IMR-90 (cell line): Measurements from ENCODE around the gene EIF3K. TPM values are rescaled to one million over a fixed set of nuclear protein-coding genes. Genes with fewer than 3 reads are reported as not detected.

Experiments used
- ATAC-seq: fragments of 200-7000 bp; cut with Tn5 transposase; 2 replicates; pipeline ENCODE4 v1.9.1; 2020; ENCODE audit warnings: low read depth, mild to moderate bottlenecking, moderate library complexity
- BruUV-seq: library from RNA; stranded (reverse); fragments of 400-500 nt; replicated peaks from 2 replicates; lab custom pipeline; 2021; lab: Mats Ljungman, UMichigan
- CTCF ChIA-PET: fragments of 300-600 bp; formaldehyde crosslinking; extraction: SDS; loops from one replicate; lab custom pipeline; 2021; ENCODE audit warnings: antibody characterized with exemption; lab: Yijun Ruan, JAX
- POLR2A ChIA-PET: fragments of 300-600 bp; sonication (Branson Sonifier 250); formaldehyde crosslinking; loops from one replicate; lab custom pipeline; 2022; ENCODE audit warnings: antibody characterized with exemption; ENCODE audit not compliant: unreplicated experiment; lab: Charles Lee
- DNase-seq: peaks from one replicate; pipeline ENCODE4 v3.0.0; 2013
- H2AFZ ChIP-seq: replicated peaks from 2 replicates; pipeline ENCODE3; 2013; ENCODE audit warnings: low read length, mild to moderate bottlenecking; ENCODE audit not compliant: poor library complexity
- H2AK5ac ChIP-seq: 2 replicates; pipeline ENCODE4 v1.6.1; 2013; ENCODE audit warnings: low read depth, low read length, inconsistent platforms
- H2AK9ac ChIP-seq: replicated peaks from 2 replicates; pipeline ENCODE3; 2013; ENCODE audit warnings: mild to moderate bottlenecking, low read depth, low read length, moderate library complexity; ENCODE audit not compliant: poor library complexity
- H2BK120ac ChIP-seq: 2 replicates; pipeline ENCODE4 v1.6.1; 2013; ENCODE audit warnings: low read depth, low read length, inconsistent platforms
- H2BK15ac ChIP-seq: 3 replicates; pipeline ENCODE4 v1.6.1; 2013; ENCODE audit warnings: low read depth, low read length, inconsistent platforms
- H2BK20ac ChIP-seq: 2 replicates; pipeline ENCODE4 v1.6.1; 2013; ENCODE audit warnings: low read depth, mild to moderate bottlenecking, inconsistent platforms, low read length, moderate library complexity
- H2BK5ac ChIP-seq: 2 replicates; pipeline ENCODE4 v1.6.1; 2013; ENCODE audit warnings: mild to moderate bottlenecking, low read depth, low read length, inconsistent platforms; ENCODE audit not compliant: poor library complexity, severe bottlenecking
- H3K14ac ChIP-seq: replicated peaks from 2 replicates; pipeline ENCODE4 v1.6.1; 2013; ENCODE audit warnings: low read depth, low read length, inconsistent platforms
- H3K18ac ChIP-seq: 2 replicates; pipeline ENCODE4 v1.6.1; 2013; ENCODE audit warnings: low read depth, low read length, control low read depth
- H3K23ac ChIP-seq: 2 replicates; pipeline ENCODE4 v1.6.1; 2013; ENCODE audit warnings: low read depth, low read length, inconsistent platforms
- H3K27ac ChIP-seq: 2 replicates; pipeline ENCODE4 v1.5.1; 2013; ENCODE audit warnings: mild to moderate bottlenecking, control low read depth, low read length; ENCODE audit not compliant: insufficient read depth
- H3K27me3 ChIP-seq: 2 replicates; pipeline ENCODE4 v1.6.1; 2013; ENCODE audit warnings: low read length; ENCODE audit not compliant: control insufficient read depth, insufficient read depth
- H3K36me3 ChIP-seq: 2 replicates; pipeline ENCODE4 v1.6.1; 2013; ENCODE audit warnings: low read length, mixed read lengths; ENCODE audit not compliant: control insufficient read depth, insufficient read depth
- H3K4ac ChIP-seq: 2 replicates; pipeline ENCODE4 v1.6.1; 2013; ENCODE audit warnings: low read depth, low read length, inconsistent platforms
- H3K4me1 ChIP-seq: 2 replicates; pipeline ENCODE4 v1.6.1; 2013; ENCODE audit warnings: low read length, mixed read lengths; ENCODE audit not compliant: control insufficient read depth, insufficient read depth
- H3K4me2 ChIP-seq: 2 replicates; pipeline ENCODE4 v1.6.1; 2013; ENCODE audit warnings: low read depth, mild to moderate bottlenecking, control low read depth, low read length, moderate library complexity
- H3K4me3 ChIP-seq: 2 replicates; pipeline ENCODE4 v1.5.1; 2013; ENCODE audit warnings: low read depth, mild to moderate bottlenecking, control low read depth, low read length, moderate library complexity; ENCODE audit not compliant: insufficient read depth
- H3K56ac ChIP-seq: 2 replicates; pipeline ENCODE4 v1.6.1; 2013; ENCODE audit warnings: low read length, inconsistent platforms; ENCODE audit not compliant: insufficient read depth; ENCODE audit errors: extremely low read depth
- H3K79me1 ChIP-seq, 2 experiments: 2 replicates each; pipeline ENCODE4 v1.6.1; 2013; ENCODE audit warnings: low read length in 2 of 2, inconsistent platforms in 1 of 2, low read depth in 1 of 2
- H3K9ac ChIP-seq: 2 replicates; pipeline ENCODE4 v1.6.1; 2013; ENCODE audit warnings: low read depth, low read length, control low read depth
- H3K9me1 ChIP-seq: 2 replicates; pipeline ENCODE4 v1.6.1; 2013; ENCODE audit warnings: low read length, inconsistent platforms; ENCODE audit not compliant: insufficient read depth
- H3K9me3 ChIP-seq: 2 replicates; pipeline ENCODE4 v1.6.1; 2013; ENCODE audit warnings: low read length; ENCODE audit not compliant: control insufficient read depth, insufficient read depth
- H4K20me1 ChIP-seq: 2 replicates; pipeline ENCODE4 v1.6.1; 2013; ENCODE audit warnings: low read length, inconsistent platforms; ENCODE audit not compliant: insufficient read depth
- H4K5ac ChIP-seq: 2 replicates; pipeline ENCODE4 v1.6.1; 2013; ENCODE audit warnings: mild to moderate bottlenecking, low read depth, low read length, control low read depth
- H4K8ac ChIP-seq, 2 experiments: 2 replicates each; pipeline ENCODE4 v1.6.1; 2013; ENCODE audit warnings: low read depth in 2 of 2, low read length in 2 of 2, control low read depth in 1 of 2, inconsistent platforms in 1 of 2
- H4K91ac ChIP-seq: 2 replicates; pipeline ENCODE4 v1.6.1; 2013; ENCODE audit warnings: low read depth, low read length, inconsistent platforms; ENCODE audit not compliant: insufficient read depth
- BHLHE40 ChIP-seq: fragments of 150-350 bp; IDR thresholded peaks from 2 replicates; pipeline ENCODE4 v1.6.1; 2016; ENCODE audit warnings: mild to moderate bottlenecking, low read depth, low read length
- CEBPB ChIP-seq: IDR thresholded peaks from 2 replicates; pipeline ENCODE4 v1.6.1; 2012; ENCODE audit warnings: low read depth, low read length, improper control_type of control experiment
- CTCF ChIP-seq: conservative IDR thresholded peaks from 2 replicates; pipeline ENCODE4 v1.5.1; 2012; ENCODE audit warnings: mild to moderate bottlenecking, low read depth, low read length, improper control_type of control experiment
- ELK1 ChIP-seq: fragments of 150-350 bp; IDR thresholded peaks from 2 replicates; pipeline ENCODE4 v1.6.1; 2016; ENCODE audit warnings: low read depth, mild to moderate bottlenecking, low read length, moderate library complexity, borderline replicate concordance
- MAFK ChIP-seq: IDR thresholded peaks from 2 replicates; pipeline ENCODE4 v1.6.1; 2012; ENCODE audit warnings: low read depth, low read length, improper control_type of control experiment
- MAZ ChIP-seq: IDR thresholded peaks from 2 replicates; pipeline ENCODE4 v1.6.1; 2012; ENCODE audit warnings: low read depth, mild to moderate bottlenecking, low read length, improper control_type of control experiment, moderate library complexity, borderline replicate concordance
- MXI1 ChIP-seq: IDR thresholded peaks from 2 replicates; pipeline ENCODE4 v1.6.1; 2012; ENCODE audit warnings: low read depth, mild to moderate bottlenecking, low read length, moderate library complexity, borderline replicate concordance
- POLR2A ChIP-seq: IDR thresholded peaks from 2 replicates; pipeline ENCODE4 v1.6.1; 2012; ENCODE audit warnings: mild to moderate bottlenecking, low read depth, low read length
- RAD21 ChIP-seq: IDR thresholded peaks from 2 replicates; pipeline ENCODE4 v1.6.1; 2012; ENCODE audit warnings: low read length, improper control_type of control experiment
- RCOR1 ChIP-seq: IDR thresholded peaks from 2 replicates; pipeline ENCODE4 v1.6.1; 2012; ENCODE audit warnings: mild to moderate bottlenecking, low read length, improper control_type of control experiment; ENCODE audit not compliant: insufficient replicate concordance
- RFX5 ChIP-seq: IDR thresholded peaks from 2 replicates; pipeline ENCODE4 v1.8.0; 2012; ENCODE audit warnings: low read depth, mild to moderate bottlenecking, low read length, moderate library complexity
- USF2 ChIP-seq: fragments of 150-350 bp; IDR thresholded peaks from 2 replicates; pipeline ENCODE4 v1.6.1; 2017; ENCODE audit warnings: mild to moderate bottlenecking, antibody characterized with exemption, low read length, low read depth
- WGBS, 2 experiments: methylation state at CpG; one replicate each; pipeline versions ENCODE4 v1.1.5 to v1.1.7; 2013; ENCODE audit warnings: missing lambda C conversion rate in 2 of 2; ENCODE audit not compliant: insufficient read length in 1 of 2; ENCODE audit errors: extremely low coverage in 2 of 2; 5-methylcytosine and 5-hydroxymethylcytosine counted together
- dilution Hi-C: fragments of 300-500 bp; cut with HindIII; formaldehyde crosslinking; loops from one replicate; pipeline ENCODE4 v1.14.3; 2018; ENCODE audit warnings: low sequenced_read_pairs; ENCODE audit not compliant: unreplicated experiment
- in situ Hi-C: fragments of 300-500 bp; cut with MboI; formaldehyde crosslinking; loops from 3 replicates; pipeline ENCODE4 v1.14.3; 2019; ENCODE audit warnings: low sequenced_read_pairs, inconsistent platforms, mixed read lengths
- intact Hi-C: fragments of 100-400 bp; cut with micrococcal nuclease; formaldehyde crosslinking; loops from 2 replicates; pipeline ENCODE4 v1.10.0; 2022
- polyA plus RNA-seq, 3 experiments: library from polyadenylated mRNA; depleted of rRNA; stranded (reverse); fragments of >200 nt; gene quantifications; 2 replicates each; pipeline ENCODE4 v1.2.3, GENCODE V29; 2012; ENCODE audit warnings: low replicate concordance in 1 of 3
- total RNA-seq: library from RNA; depleted of rRNA; stranded (reverse); fragments of >200 nt; gene quantifications from 2 replicates; pipeline ENCODE4 v1.2.3, GENCODE V29; 2012

Gene EIF3K
- total and polyA plus RNA-seq, 2 of the 4 experiments (the other 2 are of a cell fraction) = 575 to 1,137 TPM

GRCh38 chr19:38616265-38616664, 2.7 kb upstream of the EIF3K start:
- no peak overlapping the region for H3K27ac ChIP-seq
- H3K4me2 ChIP-seq = no peak overlapping the region
- no peak overlapping the region for H3K4me3 ChIP-seq
- peaks cover 6% of the 10 kb centered on the region; the same call in 1 of the 2 replicates for H4K20me1 ChIP-seq
- peaks cover 6% of the 10 kb centered on the region; the same call in 1 of the 2 replicates for H3K4me1 ChIP-seq
- H4K91ac ChIP-seq = no peak overlapping the region
- DNase-seq (no peak), ATAC-seq (no peak)
- intact Hi-C loops = no loop called here
- ChIA-PET POLR2A (no interaction called here), CTCF (interaction anchor here (0.6 kb wide), 1 partner anchor 8 kb away, joined by 3 read pairs; no protein-coding TSS in a partner anchor)
- TF ChIP-seq CTCF (no peak), MXI1 (no peak), USF2 (no peak), CEBPB (no peak), RAD21 (no peak), ELK1 (no peak), MAZ (no peak), MAFK (no peak), RFX5 (no peak), RCOR1 (no peak), POLR2A (no peak), BHLHE40 (no peak)
- no peak overlapping the region for H2BK120ac ChIP-seq
- no peak overlapping the region for H2AK5ac ChIP-seq
- H3K36me3 ChIP-seq = peaks cover 4% of the 10 kb centered on the region
- H2AK9ac ChIP-seq = no peak overlapping the region
- H3K14ac ChIP-seq = no peak overlapping the region
- H4K5ac ChIP-seq = no peak overlapping the region
- peaks cover 13 to 20% of the 10 kb centered on the region in 2 experiments; a peak in 3 of 4 replicates for H3K79me1 ChIP-seq
- dilution Hi-C loops = no loop called here
- H3K27me3 ChIP-seq = no peaks in the 10 kb centered on the region
- no peak overlapping the region for H3K56ac ChIP-seq
- in situ Hi-C loops = no loop called here
- BruUV-seq = no TSS peak
- H3K9me1 ChIP-seq = peaks cover 7% of the 10 kb centered on the region
- H2BK20ac ChIP-seq = no peak overlapping the region
- H3K9ac ChIP-seq = no peak overlapping the region
- H2AFZ ChIP-seq = no peak overlapping the region
- no peak overlapping the region for H3K4ac ChIP-seq
- H3K9me3 ChIP-seq = no peaks in the 10 kb centered on the region
- no peak overlapping the region for H3K23ac ChIP-seq
- no peak overlapping the region for H4K8ac ChIP-seq
- no peak overlapping the region for H2BK5ac ChIP-seq
- H3K18ac ChIP-seq = no peak overlapping the region
- WGBS, 2 experiments = 79% methylated on average over 5 of the region's 6 CpGs; no CpG with 5 or more reads in 1 of the 2 experiments
- H2BK15ac ChIP-seq = no peak overlapping the region
